Stimulated activated CD8-positive, alpha-beta memory T cell treated with anti-CD3 and anti-CD28 coated beads, Interleukin-15, amount 100 ng/mL, for 1 hour (primary cell): ENCODE measurements around the gene ARHGAP22.

ENCODE experiments used
- DNase-seq: peaks from one replicate; pipeline ENCODE4 v3.0.0-alpha.2; 2020; ENCODE audit warnings: low read depth

Gene ARHGAP22

GRCh38 chr10:48477616-48478015, 127.3 kb downstream of the ARHGAP22 start:
- no peak for DNase-seq

GRCh38 chr10:48477141-48477540, 127.7 kb downstream of the ARHGAP22 start:
- no peak for DNase-seq

GRCh38 chr10:48476279-48476982, 128.4 kb downstream of the ARHGAP22 start:
- no peak for DNase-seq

GRCh38 chr10:48475943-48476278, 129.0 kb downstream of the ARHGAP22 start:
- DNase-seq: no peak

- DNase-seq: no peak
Observed at GRCh38 chr10:48474765-48475365, 130.0 kb downstream of the ARHGAP22 start.

GRCh38 chr10:48473704-48474103, 131.2 kb downstream of the ARHGAP22 start:
- no peak for DNase-seq

- no peak for DNase-seq
Observed at GRCh38 chr10:48472501-48473069, 132.3 kb downstream of the ARHGAP22 start.

- DNase-seq: no peak
Observed at GRCh38 chr10:48470893-48471805, 133.7 kb downstream of the ARHGAP22 start.

- DNase-seq: no peak
Observed at GRCh38 chr10:48470115-48470892, 134.6 kb downstream of the ARHGAP22 start.

- no peak for DNase-seq
Observed at GRCh38 chr10:48469516-48470020, 135.3 kb downstream of the ARHGAP22 start.

- DNase-seq: no peak
Observed at GRCh38 chr10:48468866-48469511, 135.9 kb downstream of the ARHGAP22 start.

- DNase-seq: no peak
Observed at GRCh38 chr10:48468130-48468790, 136.6 kb downstream of the ARHGAP22 start.

- DNase-seq: no peak
Observed at GRCh38 chr10:48467669-48468068, 137.2 kb downstream of the ARHGAP22 start.

GRCh38 chr10:48466611-48467240, 138.1 kb downstream of the ARHGAP22 start:
- no peak for DNase-seq

- no peak for DNase-seq
Observed at GRCh38 chr10:48465860-48466521, 138.9 kb downstream of the ARHGAP22 start.

- DNase-seq: no peak
Observed at GRCh38 chr10:48464871-48465736, 139.8 kb downstream of the ARHGAP22 start.

- DNase-seq: no peak
Observed at GRCh38 chr10:48464121-48464870, 140.6 kb downstream of the ARHGAP22 start.
